ENCODE measurements around the gene HNRNPAB. TPM values are rescaled to one million over a fixed set of nuclear protein-coding genes. Genes with fewer than 3 reads are reported as not detected.
A peak's percentile ranks its signal among the peaks of the same experiment; 100 is the strongest.

HNRNPAB gene
- 100 to 1,000 TPM in 3 of 4 donors, 10 to 100 TPM in 1; 98.4 to 135 (median 104) TPM for total RNA-seq

DNA sequence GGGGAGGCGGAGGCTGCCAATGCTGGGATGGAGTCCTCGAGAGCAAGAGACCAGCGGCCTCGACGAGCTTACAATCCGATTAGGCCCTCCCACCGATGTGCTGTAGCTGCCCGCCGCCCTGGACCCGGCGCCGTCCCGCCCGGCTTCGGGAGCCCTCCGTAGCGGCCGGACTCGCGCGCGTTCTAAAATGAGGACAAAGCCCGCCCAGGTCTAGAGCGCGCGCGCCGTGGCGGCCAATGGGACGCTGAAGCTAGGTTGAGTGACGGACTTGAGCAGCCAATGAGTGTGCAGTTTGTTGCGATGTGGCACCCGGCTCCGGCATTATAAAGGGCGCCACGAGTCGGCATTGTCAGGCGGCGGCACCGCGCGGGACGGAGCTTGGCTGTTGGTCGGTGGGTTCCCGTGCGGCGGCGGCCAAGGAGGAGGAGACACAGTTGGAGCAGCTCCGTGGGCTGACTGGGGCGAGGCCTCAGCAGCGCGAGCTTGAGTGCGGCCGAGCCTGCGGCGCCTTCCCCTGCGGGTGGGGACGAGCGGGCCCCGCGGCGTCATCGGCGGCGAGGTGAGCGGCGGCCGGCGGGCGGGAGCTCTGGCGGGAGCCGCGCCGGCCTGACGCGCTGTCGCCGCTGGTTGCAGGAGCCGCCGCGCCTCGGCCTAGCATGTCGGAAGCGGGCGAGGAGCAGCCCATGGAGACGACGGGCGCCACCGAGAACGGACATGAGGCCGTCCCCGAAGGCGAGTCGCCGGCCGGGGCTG lies at the start of gene HNRNPAB:
TSS of gene HNRNPAB (plus strand) at position 352 of the 753 bp plus-strand sequence. CDS start at position 657, 305 bp downstream.
- under 1% methylated on average over 47 of the region's 96 CpGs for WGBS

DNA sequence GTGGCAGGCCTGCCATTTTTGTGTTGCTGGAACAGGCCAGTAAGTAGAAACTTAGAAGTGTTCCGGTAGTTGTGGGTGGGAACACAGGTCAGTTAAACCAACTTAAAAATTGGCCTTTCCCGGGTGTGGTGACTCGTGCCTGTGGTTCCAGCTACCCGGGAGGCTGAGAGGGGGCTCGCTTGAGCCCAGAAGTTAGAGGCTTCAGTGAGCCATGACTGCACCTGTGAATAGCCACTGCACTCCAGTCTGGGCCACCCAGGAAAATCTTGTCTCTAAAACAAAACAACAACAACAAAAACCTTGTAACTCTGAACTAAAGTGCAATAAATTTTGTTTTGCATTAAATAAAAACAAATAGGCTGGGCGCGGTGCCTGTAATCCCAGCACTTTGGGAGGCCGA lies 49.3 kb upstream of the HNRNPAB start:
- no peaks in the 10 kb centered on the region for H3K27me3 ChIP-seq
- intact Hi-C loops (cut with DNase I) = loop anchor here (10.0 kb wide), 1 partner anchor 550 kb away; the partner anchor contains the start of gene B4GALT7

More for the DNA sequence above, at the start of gene HNRNPAB:
- intact Hi-C loops (cut with DNase I) = loop anchor here (2.0 to 5.0 kb wide), 2 partner anchors 28 to 52 kb away; partner anchors contain the start of genes NHP2 and PHYKPL
- peak; percentile 99 for DNase-seq (ENCODE audit: extremely low spot score)
- H3K4me1 ChIP-seq = peaks cover 26 to 43% (median 29%) of the 10 kb centered on the region in 4 donors
- peaks cover 14 to 35% (median 31%) of the 10 kb centered on the region in 4 donors for H3K36me3 ChIP-seq
- TF ChIP-seq, protein P1, sequence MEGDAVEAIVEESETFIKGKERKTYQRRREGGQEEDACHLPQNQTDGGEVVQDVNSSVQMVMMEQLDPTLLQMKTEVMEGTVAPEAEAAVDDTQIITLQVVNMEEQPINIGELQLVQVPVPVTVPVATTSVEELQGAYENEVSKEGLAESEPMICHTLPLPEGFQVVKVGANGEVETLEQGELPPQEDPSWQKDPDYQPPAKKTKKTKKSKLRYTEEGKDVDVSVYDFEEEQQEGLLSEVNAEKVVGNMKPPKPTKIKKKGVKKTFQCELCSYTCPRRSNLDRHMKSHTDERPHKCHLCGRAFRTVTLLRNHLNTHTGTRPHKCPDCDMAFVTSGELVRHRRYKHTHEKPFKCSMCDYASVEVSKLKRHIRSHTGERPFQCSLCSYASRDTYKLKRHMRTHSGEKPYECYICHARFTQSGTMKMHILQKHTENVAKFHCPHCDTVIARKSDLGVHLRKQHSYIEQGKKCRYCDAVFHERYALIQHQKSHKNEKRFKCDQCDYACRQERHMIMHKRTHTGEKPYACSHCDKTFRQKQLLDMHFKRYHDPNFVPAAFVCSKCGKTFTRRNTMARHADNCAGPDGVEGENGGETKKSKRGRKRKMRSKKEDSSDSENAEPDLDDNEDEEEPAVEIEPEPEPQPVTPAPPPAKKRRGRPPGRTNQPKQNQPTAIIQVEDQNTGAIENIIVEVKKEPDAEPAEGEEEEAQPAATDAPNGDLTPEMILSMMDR (IDR thresholded peaks at IDR 0.05) = no peak
- TF ChIP-seq EP300 (IDR thresholded peaks at IDR 0.05) = no peak
- peak; percentile 94 for TF ChIP-seq POLR2A (IDR thresholded peaks at IDR 0.05; ENCODE audit: low read depth)
- TF ChIP-seq POLR2AphosphoS5 (IDR thresholded peaks at IDR 0.05) = peak; percentile 100
- peak within 1 kb of the TSS; percentile 91 to 98 (median 98) for H3K27ac ChIP-seq (replicated peaks in 1 of 4)
- no peaks in the 10 kb centered on the region for H3K9me3 ChIP-seq
- H3K4me3 ChIP-seq = peak within 1 kb of the TSS; percentile 90 to 99 (median 98)
- H3K27me3 ChIP-seq = no peaks in the 10 kb centered on the region

DNA sequence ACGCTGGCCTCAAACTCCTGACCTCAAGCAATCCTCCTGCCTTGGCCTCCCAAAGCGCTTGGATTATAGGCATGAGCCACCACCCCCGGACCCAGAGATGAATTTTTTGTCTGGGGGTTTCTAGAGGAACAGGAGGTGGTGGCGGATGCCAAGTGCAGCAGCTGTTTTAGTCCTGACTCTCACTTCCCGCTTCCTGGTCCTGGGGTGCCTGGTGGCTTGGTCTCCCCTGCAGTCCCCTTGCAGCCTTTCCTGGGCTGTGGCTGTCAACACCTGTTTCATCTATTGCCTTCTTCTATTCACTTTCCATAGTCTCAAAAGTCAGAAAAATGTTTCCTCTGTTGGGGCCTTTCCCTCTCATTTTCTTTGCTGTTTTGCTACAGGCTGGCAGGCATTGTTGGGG lies 44.2 kb upstream of the HNRNPAB start:
- Histone ChIP-seq H3K9me3 (no peaks in the 10 kb centered on the region), H3K36me3 (no peaks in the 10 kb centered on the region), H3K27ac (replicated peaks in 1 of 4) (no peak overlapping the region), H3K4me1 (peaks cover 7 to 10% (median 9%) of the 10 kb centered on the region in 4 donors), H3K27me3 (peaks cover 0 to 38% (median 2%) of the 10 kb centered on the region in 4 donors), H3K4me3 (no peak overlapping the region)
- 85% methylated on average over 5 of the region's 5 CpGs for WGBS
- DNase-seq (ENCODE audit: extremely low spot score) = no peak
- intact Hi-C loops (cut with DNase I) = no loop called here
- no peak for TF ChIP-seq POLR2A (IDR thresholded peaks at IDR 0.05; ENCODE audit: low read depth)
- TF ChIP-seq, protein P1 (IDR thresholded peaks at IDR 0.05) = no peak
- no peak for TF ChIP-seq POLR2AphosphoS5 (IDR thresholded peaks at IDR 0.05)
- TF ChIP-seq EP300 (IDR thresholded peaks at IDR 0.05) = no peak

More for the DNA sequence above, 49.3 kb upstream of the HNRNPAB start:
- DNase-seq (ENCODE audit: extremely low spot score) = no peak
- no peak overlapping the region for H3K4me3 ChIP-seq
- H3K27ac ChIP-seq (replicated peaks in 1 of 4) = no peak overlapping the region
- no peaks in the 10 kb centered on the region for H3K9me3 ChIP-seq
- TF ChIP-seq EP300 (IDR thresholded peaks at IDR 0.05) (no peak), POLR2A (IDR thresholded peaks at IDR 0.05; ENCODE audit: low read depth) (no peak), POLR2AphosphoS5 (IDR thresholded peaks at IDR 0.05) (no peak)
- TF ChIP-seq, protein P1 (IDR thresholded peaks at IDR 0.05) = no peak
- 83% methylated on average over 8 of the region's 8 CpGs for WGBS
- peaks cover 7 to 18% (median 13%) of the 10 kb centered on the region in 4 donors for H3K36me3 ChIP-seq
- H3K4me1 ChIP-seq = peaks cover 16 to 35% (median 30%) of the 10 kb centered on the region in 4 donors

DNA sequence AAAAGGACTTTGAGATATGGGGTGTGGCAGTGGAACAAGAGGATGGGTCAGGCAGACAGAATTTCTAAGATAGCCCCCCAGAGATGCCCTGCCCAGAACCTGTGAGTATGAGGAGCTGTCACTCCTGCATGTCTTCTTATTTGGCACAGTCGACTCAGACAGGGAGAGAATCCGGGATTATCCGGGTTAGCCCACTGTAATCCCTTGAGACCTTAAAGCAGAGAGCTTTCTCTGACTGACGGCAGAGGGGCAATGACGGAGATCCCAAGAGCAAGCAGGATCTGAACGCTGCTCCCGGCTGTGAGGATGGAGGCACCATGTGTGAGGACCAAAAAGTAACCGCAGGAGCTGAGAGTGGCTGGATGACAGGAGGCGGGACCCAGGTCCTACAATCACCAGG lies 41.9 kb upstream of the HNRNPAB start:
- peaks cover 0 to 53% (median 4%) of the 10 kb centered on the region in 4 donors for H3K27me3 ChIP-seq
- 81% methylated on average over 8 of the region's 9 CpGs for WGBS
- intact Hi-C loops (cut with DNase I) = no loop called here
- DNase-seq (ENCODE audit: extremely low spot score) = no peak
- no peaks in the 10 kb centered on the region for H3K9me3 ChIP-seq
- TF ChIP-seq, protein P1 (IDR thresholded peaks at IDR 0.05) = no peak
- no peak for TF ChIP-seq EP300 (IDR thresholded peaks at IDR 0.05)
- no peak for TF ChIP-seq POLR2A (IDR thresholded peaks at IDR 0.05; ENCODE audit: low read depth)
- TF ChIP-seq POLR2AphosphoS5 (IDR thresholded peaks at IDR 0.05) = no peak
- H3K27ac ChIP-seq (replicated peaks in 1 of 4) = no peak overlapping the region
- no peaks in the 10 kb centered on the region for H3K36me3 ChIP-seq
- peaks cover 7 to 10% (median 9%) of the 10 kb centered on the region in 4 donors for H3K4me1 ChIP-seq
- H3K4me3 ChIP-seq = no peak overlapping the region
